ENCODE measurements around the gene TMEM131. TPM values are rescaled to one million over a fixed set of nuclear protein-coding genes. Genes with fewer than 3 reads are reported as not detected.
A peak's percentile ranks its signal among the peaks of the same experiment; 100 is the strongest.

TMEM131 gene
- total and polyA plus RNA-seq, 2 of the 8 experiments (the other 6 are each of a cell fraction or from before 2014, with no cell fraction given): 9.7 to 22.9 TPM

DNA sequence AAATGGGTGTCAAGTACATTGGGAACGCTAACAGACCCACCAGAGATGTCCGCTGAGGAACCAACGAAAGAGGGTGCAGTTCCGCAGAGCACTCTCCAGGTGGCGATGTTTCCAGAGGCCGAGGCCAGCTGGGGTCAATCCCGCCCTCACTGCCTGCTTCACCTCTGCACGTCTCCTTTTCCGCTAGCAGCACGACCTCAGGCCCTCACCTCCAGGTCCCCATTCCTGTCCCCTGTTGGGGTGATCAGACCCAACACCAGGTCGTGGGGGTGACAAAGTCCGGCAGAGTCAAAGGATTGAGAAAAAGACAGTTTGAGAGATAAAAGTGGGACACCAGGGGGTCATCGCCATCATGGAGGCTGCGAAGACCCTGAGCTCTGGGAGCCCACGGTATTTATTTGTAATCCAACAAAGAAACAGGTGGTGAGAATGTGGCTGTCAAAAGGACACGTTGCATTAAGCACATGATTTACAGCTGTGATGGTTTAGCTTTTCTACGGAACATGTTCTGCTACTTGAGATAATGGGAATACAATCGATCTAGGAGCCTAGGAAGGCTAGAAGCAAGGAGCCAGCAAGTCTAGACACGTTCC lies 255.1 kb downstream of the TMEM131 start (continued):
- TF ChIP-seq, protein P1, sequence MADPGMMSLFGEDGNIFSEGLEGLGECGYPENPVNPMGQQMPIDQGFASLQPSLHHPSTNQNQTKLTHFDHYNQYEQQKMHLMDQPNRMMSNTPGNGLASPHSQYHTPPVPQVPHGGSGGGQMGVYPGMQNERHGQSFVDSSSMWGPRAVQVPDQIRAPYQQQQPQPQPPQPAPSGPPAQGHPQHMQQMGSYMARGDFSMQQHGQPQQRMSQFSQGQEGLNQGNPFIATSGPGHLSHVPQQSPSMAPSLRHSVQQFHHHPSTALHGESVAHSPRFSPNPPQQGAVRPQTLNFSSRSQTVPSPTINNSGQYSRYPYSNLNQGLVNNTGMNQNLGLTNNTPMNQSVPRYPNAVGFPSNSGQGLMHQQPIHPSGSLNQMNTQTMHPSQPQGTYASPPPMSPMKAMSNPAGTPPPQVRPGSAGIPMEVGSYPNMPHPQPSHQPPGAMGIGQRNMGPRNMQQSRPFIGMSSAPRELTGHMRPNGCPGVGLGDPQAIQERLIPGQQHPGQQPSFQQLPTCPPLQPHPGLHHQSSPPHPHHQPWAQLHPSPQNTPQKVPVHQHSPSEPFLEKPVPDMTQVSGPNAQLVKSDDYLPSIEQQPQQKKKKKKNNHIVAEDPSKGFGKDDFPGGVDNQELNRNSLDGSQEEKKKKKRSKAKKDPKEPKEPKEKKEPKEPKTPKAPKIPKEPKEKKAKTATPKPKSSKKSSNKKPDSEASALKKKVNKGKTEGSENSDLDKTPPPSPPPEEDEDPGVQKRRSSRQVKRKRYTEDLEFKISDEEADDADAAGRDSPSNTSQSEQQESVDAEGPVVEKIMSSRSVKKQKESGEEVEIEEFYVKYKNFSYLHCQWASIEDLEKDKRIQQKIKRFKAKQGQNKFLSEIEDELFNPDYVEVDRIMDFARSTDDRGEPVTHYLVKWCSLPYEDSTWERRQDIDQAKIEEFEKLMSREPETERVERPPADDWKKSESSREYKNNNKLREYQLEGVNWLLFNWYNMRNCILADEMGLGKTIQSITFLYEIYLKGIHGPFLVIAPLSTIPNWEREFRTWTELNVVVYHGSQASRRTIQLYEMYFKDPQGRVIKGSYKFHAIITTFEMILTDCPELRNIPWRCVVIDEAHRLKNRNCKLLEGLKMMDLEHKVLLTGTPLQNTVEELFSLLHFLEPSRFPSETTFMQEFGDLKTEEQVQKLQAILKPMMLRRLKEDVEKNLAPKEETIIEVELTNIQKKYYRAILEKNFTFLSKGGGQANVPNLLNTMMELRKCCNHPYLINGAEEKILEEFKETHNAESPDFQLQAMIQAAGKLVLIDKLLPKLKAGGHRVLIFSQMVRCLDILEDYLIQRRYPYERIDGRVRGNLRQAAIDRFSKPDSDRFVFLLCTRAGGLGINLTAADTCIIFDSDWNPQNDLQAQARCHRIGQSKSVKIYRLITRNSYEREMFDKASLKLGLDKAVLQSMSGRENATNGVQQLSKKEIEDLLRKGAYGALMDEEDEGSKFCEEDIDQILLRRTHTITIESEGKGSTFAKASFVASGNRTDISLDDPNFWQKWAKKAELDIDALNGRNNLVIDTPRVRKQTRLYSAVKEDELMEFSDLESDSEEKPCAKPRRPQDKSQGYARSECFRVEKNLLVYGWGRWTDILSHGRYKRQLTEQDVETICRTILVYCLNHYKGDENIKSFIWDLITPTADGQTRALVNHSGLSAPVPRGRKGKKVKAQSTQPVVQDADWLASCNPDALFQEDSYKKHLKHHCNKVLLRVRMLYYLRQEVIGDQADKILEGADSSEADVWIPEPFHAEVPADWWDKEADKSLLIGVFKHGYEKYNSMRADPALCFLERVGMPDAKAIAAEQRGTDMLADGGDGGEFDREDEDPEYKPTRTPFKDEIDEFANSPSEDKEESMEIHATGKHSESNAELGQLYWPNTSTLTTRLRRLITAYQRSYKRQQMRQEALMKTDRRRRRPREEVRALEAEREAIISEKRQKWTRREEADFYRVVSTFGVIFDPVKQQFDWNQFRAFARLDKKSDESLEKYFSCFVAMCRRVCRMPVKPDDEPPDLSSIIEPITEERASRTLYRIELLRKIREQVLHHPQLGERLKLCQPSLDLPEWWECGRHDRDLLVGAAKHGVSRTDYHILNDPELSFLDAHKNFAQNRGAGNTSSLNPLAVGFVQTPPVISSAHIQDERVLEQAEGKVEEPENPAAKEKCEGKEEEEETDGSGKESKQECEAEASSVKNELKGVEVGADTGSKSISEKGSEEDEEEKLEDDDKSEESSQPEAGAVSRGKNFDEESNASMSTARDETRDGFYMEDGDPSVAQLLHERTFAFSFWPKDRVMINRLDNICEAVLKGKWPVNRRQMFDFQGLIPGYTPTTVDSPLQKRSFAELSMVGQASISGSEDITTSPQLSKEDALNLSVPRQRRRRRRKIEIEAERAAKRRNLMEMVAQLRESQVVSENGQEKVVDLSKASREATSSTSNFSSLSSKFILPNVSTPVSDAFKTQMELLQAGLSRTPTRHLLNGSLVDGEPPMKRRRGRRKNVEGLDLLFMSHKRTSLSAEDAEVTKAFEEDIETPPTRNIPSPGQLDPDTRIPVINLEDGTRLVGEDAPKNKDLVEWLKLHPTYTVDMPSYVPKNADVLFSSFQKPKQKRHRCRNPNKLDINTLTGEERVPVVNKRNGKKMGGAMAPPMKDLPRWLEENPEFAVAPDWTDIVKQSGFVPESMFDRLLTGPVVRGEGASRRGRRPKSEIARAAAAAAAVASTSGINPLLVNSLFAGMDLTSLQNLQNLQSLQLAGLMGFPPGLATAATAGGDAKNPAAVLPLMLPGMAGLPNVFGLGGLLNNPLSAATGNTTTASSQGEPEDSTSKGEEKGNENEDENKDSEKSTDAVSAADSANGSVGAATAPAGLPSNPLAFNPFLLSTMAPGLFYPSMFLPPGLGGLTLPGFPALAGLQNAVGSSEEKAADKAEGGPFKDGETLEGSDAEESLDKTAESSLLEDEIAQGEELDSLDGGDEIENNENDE (IDR thresholded peaks at IDR 0.05; ENCODE audit: insufficient replicate concordance, low read length): no peak
- TF ChIP-seq KDM4A (IDR thresholded peaks at IDR 0.05; ENCODE audit: low read depth, low read length, severe bottlenecking) (no peak), RNF2 (IDR thresholded peaks at IDR 0.05; ENCODE audit: borderline replicate concordance, low read depth, low read length, missing control alignments, poor library complexity, severe bottlenecking) (no peak), FOSL1 (IDR thresholded peaks at IDR 0.05; ENCODE audit: insufficient read depth, low read depth, low read length) (no peak), SIRT6 (IDR thresholded peaks at IDR 0.05; ENCODE audit: low read length) (no peak), EGR1 (IDR thresholded peaks at IDR 0.05; ENCODE audit: borderline replicate concordance, low read depth, low read length) (no peak), NRF1 (IDR thresholded peaks at IDR 0.05; ENCODE audit: low read depth, low read length) (no peak)
- TF ChIP-seq, protein P2, sequence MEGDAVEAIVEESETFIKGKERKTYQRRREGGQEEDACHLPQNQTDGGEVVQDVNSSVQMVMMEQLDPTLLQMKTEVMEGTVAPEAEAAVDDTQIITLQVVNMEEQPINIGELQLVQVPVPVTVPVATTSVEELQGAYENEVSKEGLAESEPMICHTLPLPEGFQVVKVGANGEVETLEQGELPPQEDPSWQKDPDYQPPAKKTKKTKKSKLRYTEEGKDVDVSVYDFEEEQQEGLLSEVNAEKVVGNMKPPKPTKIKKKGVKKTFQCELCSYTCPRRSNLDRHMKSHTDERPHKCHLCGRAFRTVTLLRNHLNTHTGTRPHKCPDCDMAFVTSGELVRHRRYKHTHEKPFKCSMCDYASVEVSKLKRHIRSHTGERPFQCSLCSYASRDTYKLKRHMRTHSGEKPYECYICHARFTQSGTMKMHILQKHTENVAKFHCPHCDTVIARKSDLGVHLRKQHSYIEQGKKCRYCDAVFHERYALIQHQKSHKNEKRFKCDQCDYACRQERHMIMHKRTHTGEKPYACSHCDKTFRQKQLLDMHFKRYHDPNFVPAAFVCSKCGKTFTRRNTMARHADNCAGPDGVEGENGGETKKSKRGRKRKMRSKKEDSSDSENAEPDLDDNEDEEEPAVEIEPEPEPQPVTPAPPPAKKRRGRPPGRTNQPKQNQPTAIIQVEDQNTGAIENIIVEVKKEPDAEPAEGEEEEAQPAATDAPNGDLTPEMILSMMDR (IDR thresholded peaks at IDR 0.05; ENCODE audit: control extremely low read depth in 1 of 3, insufficient read depth in 1 of 3, low read depth in 1 of 3, low read length in 3 of 3): peak in 2 of 3 experiments; percentile 79 to 92; a peak in 3 of 4 replicates

Measured in H1 (cell line).